Spleen (tissue), 11 donors: ENCODE data around the gene ZFYVE26. TPM values are rescaled to one million over a fixed set of nuclear protein-coding genes. Genes with fewer than 3 reads are reported as not detected.

Experiments
- DNase-seq: peaks from one replicate; pipeline ENCODE4 v3.0.0-alpha.2; 2020
- H3K27ac ChIP-seq, 8 donors: fragments of 200-600 bp; sonication (generic) in 7 of 8; 1 replicate in 4 of 8; 2 replicates in 4 of 8; pipeline versions ENCODE4 v1.5.0 to v1.8.0; 2016 to 2021; ENCODE audit warnings: inconsistent platforms in 4 of 8, mild to moderate bottlenecking in 4 of 8, moderate library complexity in 1 of 8
- H3K27me3 ChIP-seq, 7 donors: fragments of 200-600 bp; sonication (generic) in 6 of 7; replicated peaks in 1 of 7; 1 replicate in 4 of 7; 2 replicates in 3 of 7; pipeline versions ENCODE4 v1.5.0 to v1.8.0; 2016 to 2021; ENCODE audit warnings: inconsistent platforms in 3 of 7, mild to moderate bottlenecking in 1 of 7
- H3K36me3 ChIP-seq, 6 donors: fragments of 200-600 bp; sonication (generic) in 5 of 6; 1 replicate in 4 of 6; 2 replicates in 2 of 6; pipeline versions ENCODE4 v1.5.0 to v1.8.0; 2016 to 2021; ENCODE audit warnings: inconsistent platforms in 2 of 6
- H3K4me1 ChIP-seq, 6 donors: fragments of 200-600 bp; sonication (generic) in 5 of 6; 1 replicate in 3 of 6; 2 replicates in 3 of 6; pipeline versions ENCODE4 v1.5.0 to v1.8.0; 2016 to 2021; ENCODE audit warnings: inconsistent platforms in 3 of 6
- H3K4me3 ChIP-seq, 8 donors: fragments of 200-600 bp; sonication (generic) in 7 of 8; 1 replicate in 4 of 8; 2 replicates in 4 of 8; pipeline versions ENCODE4 v1.5.0 to v1.8.0; 2016 to 2021; ENCODE audit warnings: inconsistent platforms in 4 of 8, mild to moderate bottlenecking in 4 of 8, moderate library complexity in 2 of 8
- H3K9me3 ChIP-seq, 8 donors: fragments of 200-600 bp; sonication (generic) in 7 of 8; 1 replicate in 4 of 8; 2 replicates in 4 of 8; pipeline versions ENCODE4 v1.5.0 to v1.8.0; 2016 to 2021; ENCODE audit warnings: inconsistent platforms in 4 of 8
- POLR2A ChIP-seq, 3 donors: fragments of 450-650 bp; IDR thresholded peaks; one replicate each; pipeline ENCODE4 v1.5.1; 2017; ENCODE audit warnings: antibody characterized with exemption in 3 of 3, mild to moderate bottlenecking in 1 of 3
- POLR2AphosphoS5 ChIP-seq, 3 donors: sonication (generic); formaldehyde crosslinking; IDR thresholded peaks; one replicate each; pipeline ENCODE4 v1.5.1; 2017; ENCODE audit warnings: antibody characterized with exemption in 3 of 3
- WGBS, 5 donors: extraction: QIAGEN DNeasy Blood & Tissue Kit in 3 of 5; methylation state at CpG; one replicate each; pipeline versions ENCODE4 v1.1.5 to v1.1.7; 2013 to 2018; 5-methylcytosine and 5-hydroxymethylcytosine counted together
- intact Hi-C: fragments of 100-400 bp; cut with DNase I; formaldehyde crosslinking; loops from one replicate; pipeline ENCODE4 v1.15.0; 2023; ENCODE audit warnings: low total_unique reads
- polyA plus RNA-seq, 3 donors: library from polyadenylated mRNA; stranded (reverse); fragments of 200-250 nt; gene quantifications; one replicate each; pipeline ENCODE4 v1.2.1, GENCODE V29; 2013
- total RNA-seq, 7 donors: library from RNA; depleted of rRNA in 3 of 7; stranded (reverse); fragments of >200 nt in 3 of 7; fragmentation: NEBNext Ultra II Directional in 4 of 7; extraction: Animal tissue kit (Norgen Biotek cat#: 25700) in 4 of 7; gene quantifications; one replicate each; pipeline versions ENCODE4 v1.1.0 to v1.2.1, GENCODE V29; 2016 to 2021
- TF ChIP-seq, protein P1 (sequence below), 11 experiments: fragments of 200-600 bp in 7 of 11; fragments of 450-650 bp in 4 of 11; sonication (generic) in 4 of 11; IDR thresholded peaks in 8 of 11; conservative IDR thresholded peaks in 3 of 11; 1 replicate in 7 of 11; 2 replicates in 4 of 11; pipeline versions ENCODE4 v1.4.0 to v1.8.0; 2016 to 2021; ENCODE audit warnings: antibody characterized with exemption in 11 of 11, inconsistent platforms in 4 of 11, mild to moderate bottlenecking in 1 of 11
- donor health status: healthy with polysubstance abuse.
- donor health status: DM: no; HTN: no; CAD: no; lungs with moderate emphysema.
- donor health status: DM: no; HTN: no; CAD: no.
- donor health status: Bipolar disorder and iron deficiency.
- donor health status: healthy.
- donor health status: DM: no; HTN: no; CAD: no.
- donor health status: DM: yes; HTN: yes; CAD: no.

ZFYVE26 gene
- total and polyA plus RNA-seq, 10 donors = 3.6 to 43.5 (median 35.5) TPM

DNA sequence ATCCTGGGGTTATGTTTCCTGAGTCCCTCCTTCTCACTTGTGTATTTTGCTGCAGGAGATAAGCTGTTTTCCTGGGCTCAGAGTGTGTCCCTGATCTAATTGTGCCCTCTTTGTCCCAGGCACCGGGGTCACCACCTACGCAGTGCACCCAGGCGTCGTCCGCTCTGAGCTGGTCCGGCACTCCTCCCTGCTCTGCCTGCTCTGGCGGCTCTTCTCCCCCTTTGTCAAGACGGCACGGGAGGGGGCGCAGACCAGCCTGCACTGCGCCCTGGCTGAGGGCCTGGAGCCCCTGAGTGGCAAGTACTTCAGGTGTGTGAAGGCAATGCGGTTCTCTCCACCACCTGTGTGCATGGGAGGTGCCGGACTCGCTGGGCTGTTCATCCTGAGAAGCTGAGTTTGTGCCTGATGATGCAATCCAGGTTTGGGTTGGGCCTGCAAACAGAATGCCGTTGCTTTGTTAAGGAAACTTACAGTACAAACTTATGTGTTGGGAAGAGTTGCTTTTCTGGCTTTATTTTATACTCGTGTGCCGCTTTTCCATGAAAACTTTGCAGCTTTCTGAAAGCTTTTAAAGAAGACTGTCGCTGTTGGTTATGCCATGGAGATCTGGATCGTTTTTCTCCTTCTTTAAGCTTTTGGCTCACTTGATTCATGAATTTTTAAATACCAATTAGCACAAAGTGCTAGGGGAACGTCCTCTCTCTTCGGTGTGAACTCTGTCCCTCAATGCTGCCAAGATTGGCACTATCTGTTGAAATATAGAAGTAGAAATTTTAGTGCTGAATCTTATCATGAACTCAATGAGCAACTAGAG is 87.1 kb downstream of the ZFYVE26 start:
- H3K4me1 ChIP-seq = no peaks in the 10 kb centered on the region
- TF ChIP-seq, protein P1, sequence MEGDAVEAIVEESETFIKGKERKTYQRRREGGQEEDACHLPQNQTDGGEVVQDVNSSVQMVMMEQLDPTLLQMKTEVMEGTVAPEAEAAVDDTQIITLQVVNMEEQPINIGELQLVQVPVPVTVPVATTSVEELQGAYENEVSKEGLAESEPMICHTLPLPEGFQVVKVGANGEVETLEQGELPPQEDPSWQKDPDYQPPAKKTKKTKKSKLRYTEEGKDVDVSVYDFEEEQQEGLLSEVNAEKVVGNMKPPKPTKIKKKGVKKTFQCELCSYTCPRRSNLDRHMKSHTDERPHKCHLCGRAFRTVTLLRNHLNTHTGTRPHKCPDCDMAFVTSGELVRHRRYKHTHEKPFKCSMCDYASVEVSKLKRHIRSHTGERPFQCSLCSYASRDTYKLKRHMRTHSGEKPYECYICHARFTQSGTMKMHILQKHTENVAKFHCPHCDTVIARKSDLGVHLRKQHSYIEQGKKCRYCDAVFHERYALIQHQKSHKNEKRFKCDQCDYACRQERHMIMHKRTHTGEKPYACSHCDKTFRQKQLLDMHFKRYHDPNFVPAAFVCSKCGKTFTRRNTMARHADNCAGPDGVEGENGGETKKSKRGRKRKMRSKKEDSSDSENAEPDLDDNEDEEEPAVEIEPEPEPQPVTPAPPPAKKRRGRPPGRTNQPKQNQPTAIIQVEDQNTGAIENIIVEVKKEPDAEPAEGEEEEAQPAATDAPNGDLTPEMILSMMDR (IDR thresholded peaks at IDR 0.05 in 8 of 11, conservative IDR thresholded peaks at IDR 0.05 in 3 of 11) = no peak
- TF ChIP-seq POLR2AphosphoS5 (IDR thresholded peaks at IDR 0.05) = no peak
- TF ChIP-seq POLR2A (IDR thresholded peaks at IDR 0.05) = no peak
- no peak overlapping the region for H3K4me3 ChIP-seq
- H3K27me3 ChIP-seq = peaks cover 0 to 25% (median 0%) of the 10 kb centered on the region in 7 donors
- no peaks in the 10 kb centered on the region for H3K36me3 ChIP-seq
- H3K9me3 ChIP-seq = no peaks in the 10 kb centered on the region
- no peak for DNase-seq
- WGBS, 5 donors = 78 to 85% (median 82%) methylated on average over 19 to 21 of the region's 21 CpGs
- intact Hi-C loops = no loop called here
- H3K27ac ChIP-seq = no peak overlapping the region

DNA sequence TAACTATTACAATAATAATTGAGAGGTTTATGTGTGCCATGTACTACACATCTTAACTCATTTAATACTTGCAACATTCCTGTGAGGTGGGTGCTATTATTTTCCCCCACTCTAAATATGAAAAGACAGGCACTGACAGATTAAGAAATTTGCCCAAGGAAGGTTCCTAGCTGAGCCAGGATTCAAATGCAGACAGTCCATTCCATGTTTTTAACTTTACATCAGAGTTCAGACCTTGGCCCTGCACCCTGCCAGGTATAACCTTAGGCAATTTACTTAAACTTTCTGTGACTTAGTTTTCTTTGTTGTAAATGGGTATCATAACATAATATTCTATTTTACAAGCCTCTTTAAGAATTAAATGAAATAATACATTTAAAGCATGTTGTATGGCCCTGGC is 88.1 kb downstream of the ZFYVE26 start:
- no peaks in the 10 kb centered on the region for H3K9me3 ChIP-seq
- no peaks in the 10 kb centered on the region for H3K4me1 ChIP-seq
- H3K27me3 ChIP-seq = peaks cover 0 to 35% (median 0%) of the 10 kb centered on the region in 7 donors
- no peak for DNase-seq
- H3K36me3 ChIP-seq = no peaks in the 10 kb centered on the region
- intact Hi-C loops = no loop called here
- H3K27ac ChIP-seq = no peak overlapping the region
- TF ChIP-seq POLR2AphosphoS5 (IDR thresholded peaks at IDR 0.05) = no peak
- TF ChIP-seq, protein P1 (IDR thresholded peaks at IDR 0.05 in 8 of 11, conservative IDR thresholded peaks at IDR 0.05 in 3 of 11) = no peak
- TF ChIP-seq POLR2A (IDR thresholded peaks at IDR 0.05) = no peak
- H3K4me3 ChIP-seq = no peak overlapping the region

DNA sequence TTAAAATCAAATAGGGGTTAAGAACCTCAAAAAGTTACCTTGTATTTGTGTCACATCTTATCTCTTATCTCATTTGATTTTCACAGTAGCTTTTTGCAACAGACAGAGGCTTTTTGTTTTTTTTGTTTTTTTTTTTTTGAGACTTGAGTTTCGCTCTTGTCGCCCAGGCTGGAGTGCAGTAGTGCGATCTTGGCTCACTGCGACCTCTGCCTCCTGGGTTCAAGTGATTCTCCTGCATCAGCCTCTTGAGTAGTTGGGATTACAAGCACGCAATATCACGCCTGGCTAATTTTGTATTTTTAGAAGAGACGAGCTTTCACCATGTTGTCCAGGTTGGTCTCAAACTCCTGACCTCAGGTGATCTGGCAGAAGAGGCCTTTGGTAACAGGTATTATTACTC is 89.0 kb downstream of the ZFYVE26 start:
- TF ChIP-seq POLR2AphosphoS5 (IDR thresholded peaks at IDR 0.05) (no peak), POLR2A (IDR thresholded peaks at IDR 0.05) (no peak)
- TF ChIP-seq, protein P1 (IDR thresholded peaks at IDR 0.05 in 8 of 11, conservative IDR thresholded peaks at IDR 0.05 in 3 of 11) = no peak
- no peak for DNase-seq
- Histone ChIP-seq H3K27me3 (peaks cover 0 to 44% (median 0%) of the 10 kb centered on the region in 7 donors), H3K9me3 (no peaks in the 10 kb centered on the region), H3K4me3 (no peak overlapping the region), H3K36me3 (no peaks in the 10 kb centered on the region), H3K27ac (no peak overlapping the region), H3K4me1 (peaks cover 0 to 7% (median 1%) of the 10 kb centered on the region in 6 donors)
- intact Hi-C loops = no loop called here
- 91 to 96% (median 95%) methylated on average over 7 of the region's 7 CpGs for WGBS, 5 donors

DNA sequence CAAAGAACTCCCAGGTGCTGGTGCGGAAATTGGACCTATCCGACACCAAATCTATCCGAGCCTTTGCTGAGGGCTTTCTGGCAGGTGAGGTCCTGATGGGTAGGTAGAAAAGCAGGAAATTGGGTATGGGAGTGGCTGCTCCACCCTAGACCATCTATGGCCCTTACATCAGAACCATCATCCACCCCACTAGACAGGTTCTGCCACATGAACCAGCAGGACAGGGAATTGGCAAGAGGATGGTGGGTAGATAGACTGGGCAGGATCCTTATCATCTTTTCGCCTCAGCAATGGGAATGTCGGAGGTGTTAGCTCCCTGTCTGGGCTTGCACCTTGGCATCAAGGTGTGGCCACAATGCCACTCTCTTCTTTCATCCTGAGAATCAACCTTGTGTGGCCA is 91.2 kb downstream of the ZFYVE26 start:
- 93 to 99% (median 93%) methylated on average over 5 of the region's 5 CpGs for WGBS, 5 donors
- intact Hi-C loops = no loop called here
- Histone ChIP-seq H3K36me3 (no peaks in the 10 kb centered on the region), H3K4me1 (peaks cover 0 to 11% (median 2%) of the 10 kb centered on the region in 6 donors), H3K27ac (no peak overlapping the region), H3K27me3 (peaks cover 0 to 57% (median 0%) of the 10 kb centered on the region in 7 donors), H3K4me3 (no peak overlapping the region), H3K9me3 (no peaks in the 10 kb centered on the region)
- no peak for TF ChIP-seq POLR2AphosphoS5 (IDR thresholded peaks at IDR 0.05)
- TF ChIP-seq, protein P1 (IDR thresholded peaks at IDR 0.05 in 8 of 11, conservative IDR thresholded peaks at IDR 0.05 in 3 of 11) = no peak
- TF ChIP-seq POLR2A (IDR thresholded peaks at IDR 0.05) = no peak
- DNase-seq = no peak
